DND-41 (cell line): ENCODE results near the gene GARNL3.

Experiments used
- EZH2 ChIP-seq: IDR thresholded peaks from 3 replicates; pipeline ENCODE4 v1.6.1; 2012; ENCODE audit warnings: borderline replicate concordance, low read depth, mild to moderate bottlenecking, moderate library complexity, low read length, inconsistent platforms; ENCODE audit not compliant: severe bottlenecking
- TF ChIP-seq, protein P1 (sequence below): IDR thresholded peaks from 2 replicates; pipeline ENCODE4 v1.5.1; 2012; ENCODE audit warnings: borderline replicate concordance, low read length, moderate library complexity, mild to moderate bottlenecking; ENCODE audit not compliant: poor library complexity, severe bottlenecking; ENCODE audit errors: extremely low read depth

- no peak for TF ChIP-seq EZH2
- TF ChIP-seq, protein P1, sequence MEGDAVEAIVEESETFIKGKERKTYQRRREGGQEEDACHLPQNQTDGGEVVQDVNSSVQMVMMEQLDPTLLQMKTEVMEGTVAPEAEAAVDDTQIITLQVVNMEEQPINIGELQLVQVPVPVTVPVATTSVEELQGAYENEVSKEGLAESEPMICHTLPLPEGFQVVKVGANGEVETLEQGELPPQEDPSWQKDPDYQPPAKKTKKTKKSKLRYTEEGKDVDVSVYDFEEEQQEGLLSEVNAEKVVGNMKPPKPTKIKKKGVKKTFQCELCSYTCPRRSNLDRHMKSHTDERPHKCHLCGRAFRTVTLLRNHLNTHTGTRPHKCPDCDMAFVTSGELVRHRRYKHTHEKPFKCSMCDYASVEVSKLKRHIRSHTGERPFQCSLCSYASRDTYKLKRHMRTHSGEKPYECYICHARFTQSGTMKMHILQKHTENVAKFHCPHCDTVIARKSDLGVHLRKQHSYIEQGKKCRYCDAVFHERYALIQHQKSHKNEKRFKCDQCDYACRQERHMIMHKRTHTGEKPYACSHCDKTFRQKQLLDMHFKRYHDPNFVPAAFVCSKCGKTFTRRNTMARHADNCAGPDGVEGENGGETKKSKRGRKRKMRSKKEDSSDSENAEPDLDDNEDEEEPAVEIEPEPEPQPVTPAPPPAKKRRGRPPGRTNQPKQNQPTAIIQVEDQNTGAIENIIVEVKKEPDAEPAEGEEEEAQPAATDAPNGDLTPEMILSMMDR = no peak
Observed at GRCh38 chr9:127384901-127385300, 120.3 kb downstream of the GARNL3 start.
